GM10266 (cell line): Measurements from ENCODE around the gene CASR.
"Not testable (repeated sequence)": the region's sequence is repeated elsewhere in the genome, so short reads cannot be mapped to it uniquely, and the experiment has no call there.

ENCODE experiments used
- DNase-seq: peaks from one replicate; pipeline ENCODE4 v3.0.0; 2012; ENCODE audit errors: extremely low spot score
- CTCF ChIP-seq: IDR thresholded peaks from 2 replicates; pipeline ENCODE4 v1.5.1; 2012; ENCODE audit warnings: mild to moderate bottlenecking, low read depth; ENCODE audit not compliant: control insufficient read depth, insufficient read depth; ENCODE audit errors: missing control alignments

CASR gene

GRCh38 chr3:122190525-122190924, 7.1 kb downstream of the CASR start:
- TF ChIP-seq CTCF, result no peak
- no peak for DNase-seq

GRCh38 chr3:122198966-122199365, 15.5 kb downstream of the CASR start:
- DNase-seq, result no peak
- TF ChIP-seq CTCF, result no peak

GRCh38 chr3:122199552-122199951, 16.1 kb downstream of the CASR start:
- DNase-seq, result no peak
- TF ChIP-seq CTCF, result no peak

- no peak for TF ChIP-seq CTCF
- DNase-seq, result no peak
Measured at GRCh38 chr3:122200661-122201060, 17.2 kb downstream of the CASR start.

- DNase-seq, result not testable (repeated sequence)
Measured at GRCh38 chr3:122201476-122201875, 18.0 kb downstream of the CASR start.

GRCh38 chr3:122208579-122208978, 25.1 kb downstream of the CASR start:
- no peak for DNase-seq
- TF ChIP-seq CTCF, result no peak

- TF ChIP-seq CTCF, result no peak
- DNase-seq, result no peak
Measured at GRCh38 chr3:122213650-122214049, 30.2 kb downstream of the CASR start.

- no peak for DNase-seq
- no peak for TF ChIP-seq CTCF
Measured at GRCh38 chr3:122214711-122215110, 31.2 kb downstream of the CASR start.
